Measurements from ENCODE around the gene ITPRID2. TPM values are rescaled to one million over a fixed set of nuclear protein-coding genes. Genes with fewer than 3 reads are reported as not detected.
"Not testable (repeated sequence)": the region's sequence is repeated elsewhere in the genome, so short reads cannot be mapped to it uniquely, and the experiment has no call there.

ITPRID2 gene
- total RNA-seq, 8 experiments from 2014 or later, result 27.2 to 113 (median 35.9) TPM

DNA sequence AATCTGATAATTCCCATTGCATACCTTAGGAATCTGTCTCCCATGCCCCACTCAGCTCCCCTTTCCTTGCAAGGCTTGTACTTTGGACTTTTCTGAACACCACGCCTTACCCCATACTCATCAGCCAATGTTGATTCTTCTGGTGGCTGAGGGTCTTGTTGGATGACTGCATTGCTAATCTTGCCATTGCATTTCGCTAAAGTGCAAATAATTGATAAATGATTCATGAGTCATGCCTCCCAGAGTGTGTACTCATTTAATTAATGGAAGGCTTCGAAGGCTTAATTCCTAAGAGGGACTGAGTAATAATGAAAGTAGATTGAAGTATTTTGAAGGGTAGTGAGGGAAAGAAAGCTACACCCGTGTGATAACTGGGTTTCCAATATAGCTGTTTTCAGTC lies 66.1 kb downstream of the ITPRID2 start:
- peak in 3 of 8 experiments; percentile 60 to 82 (median 82) for ATAC-seq (replicated peaks in 6 of 8)

DNA sequence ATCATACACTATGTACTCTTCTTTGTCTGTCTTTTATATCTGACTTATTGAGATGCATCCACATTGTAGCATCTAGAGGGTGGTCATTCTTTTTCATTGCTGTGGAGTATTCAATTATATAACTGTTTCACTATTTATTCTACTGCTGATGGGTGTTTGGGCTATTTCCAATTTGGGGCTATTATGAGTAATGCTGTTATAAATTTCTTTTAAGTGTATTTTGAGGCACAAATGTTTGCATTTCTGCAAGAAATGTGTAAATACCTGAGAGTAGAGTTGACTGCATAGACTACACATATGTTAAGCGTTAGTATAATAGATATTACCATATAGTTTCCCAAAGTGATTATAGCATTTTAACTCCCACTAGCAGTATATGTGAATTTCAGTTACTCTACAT lies 67.2 kb downstream of the ITPRID2 start:
- in situ Hi-C loops (cut with MboI; ENCODE audit: low pct_unique_long_range_greater_than_20kb in 2 of 9, low sequenced_read_pairs in 9 of 9, unreplicated experiment in 9 of 9), result no loop called here
- WGBS, 10 experiments, result 0 to 100% (median 50%) methylated on average over 1 of the region's 1 CpG; no CpG with 5 or more reads in 2 of the 10 experiments
- Histone ChIP-seq H3K27ac (no peak overlapping the region), H3K4me3 (no peak overlapping the region), H3K4me1 (replicated peaks in 1 of 2) (no peaks in the 10 kb centered on the region)
- ATAC-seq (replicated peaks in 6 of 8), result no peak

More for the DNA sequence above, 66.1 kb downstream of the ITPRID2 start:
- H3K4me3 ChIP-seq, result no peak overlapping the region
- in situ Hi-C loops (cut with MboI; ENCODE audit: low pct_unique_long_range_greater_than_20kb in 2 of 9, low sequenced_read_pairs in 9 of 9, unreplicated experiment in 9 of 9), result no loop called here
- no peaks in the 10 kb centered on the region for H3K4me1 ChIP-seq (replicated peaks in 1 of 2)
- WGBS, 10 experiments, result 28 to 100% (median 63%) methylated on average over 1 to 4 of the region's 4 CpGs
- H3K27ac ChIP-seq, result no peak overlapping the region

- no peak for ATAC-seq (replicated peaks in 6 of 8)
- Histone ChIP-seq H3K27ac (no peak overlapping the region), H3K4me3 (no peak overlapping the region), H3K4me1 (replicated peaks in 1 of 2) (no peaks in the 10 kb centered on the region)
- in situ Hi-C loops (cut with MboI; ENCODE audit: low pct_unique_long_range_greater_than_20kb in 2 of 9, low sequenced_read_pairs in 9 of 9, unreplicated experiment in 9 of 9), result no loop called here
These were observed 68.0 kb downstream of the ITPRID2 start for GRCh38 chr2:181959508-181959907.

DNA sequence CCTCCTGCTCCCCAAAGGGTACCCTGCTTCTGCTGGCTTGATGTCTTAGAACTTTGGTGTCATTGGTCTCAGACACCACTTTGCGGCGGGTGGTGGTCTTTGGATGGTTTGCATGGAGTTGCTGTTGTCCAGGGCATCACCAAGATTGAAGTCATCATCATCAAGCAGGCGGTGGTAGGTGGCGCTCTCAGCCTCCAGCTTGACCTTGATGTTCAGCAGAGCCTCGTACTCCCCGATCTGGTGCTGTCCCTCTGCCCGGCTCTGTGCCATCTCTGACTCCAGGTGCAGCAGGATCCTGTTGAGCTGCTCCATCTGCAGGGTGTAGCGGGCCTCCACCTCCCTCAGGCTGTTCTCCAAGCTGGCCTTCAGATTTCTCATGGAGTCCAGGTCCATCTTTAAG lies 69.6 kb downstream of the ITPRID2 start:
- H3K4me1 ChIP-seq (replicated peaks in 1 of 2); in situ Hi-C loops (cut with MboI; ENCODE audit: low pct_unique_long_range_greater_than_20kb in 2 of 9, low sequenced_read_pairs in 9 of 9, unreplicated experiment in 9 of 9); H3K4me3 ChIP-seq; ATAC-seq (replicated peaks in 6 of 8); H3K27ac ChIP-seq: not testable (repeated sequence)
- WGBS, 10 experiments, result 83 to 95% (median 91%) methylated on average over 1 to 7 of the region's 8 CpGs; no CpG with 5 or more reads in 5 of the 10 experiments

GRCh38 chr2:181962142-181962541 lies 70.6 kb downstream of the ITPRID2 start:
- WGBS, 10 experiments, result 90 to 100% methylated on average over 1 to 2 of the region's 20 CpGs; no CpG with 5 or more reads in 8 of the 10 experiments
- Histone ChIP-seq H3K27ac (no peak overlapping the region), H3K4me3 (no peak overlapping the region), H3K4me1 (replicated peaks in 1 of 2) (no peaks in the 10 kb centered on the region)
- in situ Hi-C loops (cut with MboI; ENCODE audit: low pct_unique_long_range_greater_than_20kb in 2 of 9, low sequenced_read_pairs in 9 of 9, unreplicated experiment in 9 of 9), result no loop called here
- no peak for ATAC-seq (replicated peaks in 6 of 8)

DNA sequence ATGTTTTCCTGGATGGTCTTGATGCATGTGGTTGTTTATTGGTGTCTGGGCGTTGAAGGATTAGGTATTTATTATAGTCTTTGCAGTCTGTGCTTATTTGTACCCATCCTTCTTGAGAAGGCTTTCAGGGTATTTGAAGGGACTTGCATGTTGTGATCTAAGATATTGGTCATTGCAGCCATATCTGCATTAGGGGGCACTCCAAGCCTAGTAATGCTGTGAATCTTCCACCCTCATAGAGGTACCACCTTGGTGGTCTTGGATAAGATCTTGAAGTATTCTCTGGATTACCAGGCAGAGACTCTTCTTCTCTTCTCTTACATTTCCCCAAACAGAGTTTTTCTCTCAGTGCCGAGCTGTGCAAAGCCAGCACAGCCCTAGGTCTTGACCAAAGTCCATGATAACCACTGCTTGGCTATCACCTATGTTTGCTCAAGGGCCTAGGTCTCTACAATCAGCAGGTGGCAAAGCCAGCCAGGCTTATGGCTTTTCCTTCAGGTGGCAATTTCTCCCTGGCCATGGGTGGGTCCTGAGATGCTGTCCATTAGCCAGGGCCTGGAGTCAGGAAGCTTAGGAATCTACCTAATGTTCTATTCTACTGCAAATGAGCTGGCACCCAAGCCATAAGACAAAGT lies 78.7 kb downstream of the ITPRID2 start:
- ATAC-seq (replicated peaks in 6 of 8), result no peak
- 0 to 84% (median 56%) methylated on average over 1 to 2 of the region's 2 CpGs; no CpG with 5 or more reads in 1 of the 10 experiments for whole genome bisulfite sequencing, 10 experiments

GRCh38 chr2:181971032-181971431 lies 79.5 kb downstream of the ITPRID2 start:
- no peak overlapping the region for H3K4me3 ChIP-seq

More for the DNA sequence above, 78.7 kb downstream of the ITPRID2 start:
- in situ Hi-C loops (cut with MboI; ENCODE audit: low pct_unique_long_range_greater_than_20kb in 2 of 9, low sequenced_read_pairs in 9 of 9, unreplicated experiment in 9 of 9), result no loop called here
- Histone ChIP-seq H3K4me3 (no peak overlapping the region), H3K4me1 (replicated peaks in 1 of 2) (no peaks in the 10 kb centered on the region), H3K27ac (no peak overlapping the region)

GRCh38 chr2:181972431-181973170 lies 81.1 kb downstream of the ITPRID2 start:
- no peak overlapping the region for H3K4me3 ChIP-seq
- H3K27ac ChIP-seq, result no peak overlapping the region
- H3K4me1 ChIP-seq (replicated peaks in 1 of 2), result no peaks in the 10 kb centered on the region
- WGBS, 10 experiments, result 46 to 100% (median 78%) methylated on average over 1 to 5 of the region's 5 CpGs
- in situ Hi-C loops (cut with MboI; ENCODE audit: low pct_unique_long_range_greater_than_20kb in 2 of 9, low sequenced_read_pairs in 9 of 9, unreplicated experiment in 9 of 9), result no loop called here
- no peak for ATAC-seq (replicated peaks in 6 of 8)

More at GRCh38 chr2:181971032-181971431, 79.5 kb downstream of the ITPRID2 start:
- in situ Hi-C loops (cut with MboI; ENCODE audit: low pct_unique_long_range_greater_than_20kb in 2 of 9, low sequenced_read_pairs in 9 of 9, unreplicated experiment in 9 of 9), result no loop called here
- 20 to 100% (median 60%) methylated on average over 1 to 3 of the region's 3 CpGs; no CpG with 5 or more reads in 3 of the 10 experiments for WGBS, 10 experiments
- Histone ChIP-seq H3K4me1 (replicated peaks in 1 of 2) (no peaks in the 10 kb centered on the region), H3K27ac (no peak overlapping the region)
- ATAC-seq (replicated peaks in 6 of 8), result peak in 2 of 8 experiments; percentile 48 to 91

- no peak overlapping the region for H3K27ac ChIP-seq
- ATAC-seq (replicated peaks in 6 of 8), result peak in 1 of 8 experiments; percentile 10
- no peaks in the 10 kb centered on the region for H3K4me1 ChIP-seq (replicated peaks in 1 of 2)
- 25 to 91% (median 70%) methylated on average over 1 to 5 of the region's 5 CpGs for WGBS, 10 experiments
- no peak overlapping the region for H3K4me3 ChIP-seq
- in situ Hi-C loops (cut with MboI; ENCODE audit: low pct_unique_long_range_greater_than_20kb in 2 of 9, low sequenced_read_pairs in 9 of 9, unreplicated experiment in 9 of 9), result no loop called here
These were observed 81.7 kb downstream of the ITPRID2 start for GRCh38 chr2:181973171-181973783.

DNA sequence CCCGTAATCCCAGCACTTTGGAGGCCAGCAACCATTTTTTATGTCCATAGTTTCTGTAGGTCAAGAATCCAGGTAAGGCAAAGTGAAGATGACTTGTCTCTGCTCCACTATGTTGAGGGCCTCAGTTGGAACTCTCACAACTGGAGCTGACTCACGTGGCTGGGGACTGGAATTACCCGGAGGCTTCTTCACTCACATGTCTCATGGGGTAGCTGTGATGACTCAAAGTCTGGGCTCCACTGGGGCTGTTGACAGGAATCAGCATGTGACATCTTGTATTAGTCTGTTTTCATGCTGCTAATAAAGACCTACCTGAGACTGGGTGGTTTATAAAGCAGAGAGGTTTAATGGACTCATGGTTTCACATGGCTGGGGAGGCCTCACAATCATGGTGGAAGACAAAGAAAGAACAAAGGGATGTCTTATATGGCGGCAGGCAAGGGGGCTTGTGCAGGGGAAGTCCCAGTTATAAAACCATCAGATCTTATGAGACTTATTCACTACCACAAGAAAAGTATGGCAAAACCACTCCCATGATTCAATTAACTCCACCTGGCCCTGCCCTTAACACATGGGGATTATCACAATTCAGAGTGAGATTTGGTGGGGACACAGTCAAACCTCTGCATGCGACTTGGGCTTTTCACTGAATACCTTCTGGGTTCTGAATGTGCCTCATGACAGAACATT lies 86.3 kb downstream of the ITPRID2 start:
- in situ Hi-C loops (cut with MboI; ENCODE audit: low pct_unique_long_range_greater_than_20kb in 2 of 9, low sequenced_read_pairs in 9 of 9, unreplicated experiment in 9 of 9), result no loop called here
- WGBS, 10 experiments, result 39 to 100% (median 82%) methylated on average over 1 to 4 of the region's 5 CpGs; no CpG with 5 or more reads in 2 of the 10 experiments
- H3K27ac ChIP-seq, result no peak overlapping the region
- peak in 4 of 8 experiments; percentile 33 to 93 (median 56) for ATAC-seq (replicated peaks in 6 of 8)
- H3K4me1 ChIP-seq (replicated peaks in 1 of 2), result no peaks in the 10 kb centered on the region
- no peak overlapping the region for H3K4me3 ChIP-seq

GRCh38 chr2:181978351-181979150 lies 87.0 kb downstream of the ITPRID2 start:
- ATAC-seq (replicated peaks in 6 of 8), result no peak
- no peak overlapping the region for H3K27ac ChIP-seq
- in situ Hi-C loops (cut with MboI; ENCODE audit: low pct_unique_long_range_greater_than_20kb in 2 of 9, low sequenced_read_pairs in 9 of 9, unreplicated experiment in 9 of 9), result no loop called here
- no peak overlapping the region for H3K4me3 ChIP-seq
- 0 to 93% (median 50%) methylated on average over 1 to 2 of the region's 2 CpGs; no CpG with 5 or more reads in 4 of the 10 experiments for WGBS, 10 experiments
- no peaks in the 10 kb centered on the region for H3K4me1 ChIP-seq (replicated peaks in 1 of 2)

All from motor neuron (in vitro differentiated cells).